ENCODE measurements around the gene CYFIP2.
"Not testable (repeated sequence)": the region's sequence is repeated elsewhere in the genome, so short reads cannot be mapped to it uniquely, and the experiment has no call there.

The CYFIP2 gene

DNA sequence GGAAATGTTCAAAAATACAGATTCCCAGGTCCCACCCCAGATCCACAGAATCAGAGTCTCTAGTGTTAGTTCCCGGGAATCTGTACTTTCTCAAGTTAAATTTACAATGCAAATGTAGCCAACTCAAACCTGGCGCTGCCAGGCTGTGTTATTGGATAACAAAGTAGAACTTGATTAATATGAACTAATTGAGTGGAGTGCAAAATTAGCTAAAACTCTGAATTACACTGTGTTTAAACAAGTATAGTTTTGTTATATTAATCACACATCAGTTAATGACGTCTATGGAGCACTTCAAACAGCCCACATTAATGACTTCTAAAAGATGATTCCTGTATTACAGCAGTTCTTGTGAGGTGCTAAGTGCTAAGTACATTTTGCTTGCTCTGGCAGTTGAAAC, 32.4 kb upstream of the CYFIP2 start:
- H3K4me1 ChIP-seq (ENCODE audit: control insufficient read depth, insufficient read depth, low read length), result no peaks in the 10 kb centered on the region
- no peak overlapping the region for H3K27ac ChIP-seq (ENCODE audit: low read length)
- no peaks in the 10 kb centered on the region for H3K9me3 ChIP-seq (ENCODE audit: control insufficient read depth, insufficient read depth, low read length)
- WGBS (ENCODE audit: insufficient coverage, insufficient read length), result no CpG with 5 or more reads among the region's 3 CpGs
- no peaks in the 10 kb centered on the region for H3K36me3 ChIP-seq (ENCODE audit: control insufficient read depth, insufficient read depth, low read length)
- DNase-seq (ENCODE audit: low read depth, low spot score), result no peak
- no peak overlapping the region for H3K4me3 ChIP-seq (ENCODE audit: low read length)
- H3K27me3 ChIP-seq (ENCODE audit: control insufficient read depth, insufficient read depth, low read length), result no peaks in the 10 kb centered on the region

DNA sequence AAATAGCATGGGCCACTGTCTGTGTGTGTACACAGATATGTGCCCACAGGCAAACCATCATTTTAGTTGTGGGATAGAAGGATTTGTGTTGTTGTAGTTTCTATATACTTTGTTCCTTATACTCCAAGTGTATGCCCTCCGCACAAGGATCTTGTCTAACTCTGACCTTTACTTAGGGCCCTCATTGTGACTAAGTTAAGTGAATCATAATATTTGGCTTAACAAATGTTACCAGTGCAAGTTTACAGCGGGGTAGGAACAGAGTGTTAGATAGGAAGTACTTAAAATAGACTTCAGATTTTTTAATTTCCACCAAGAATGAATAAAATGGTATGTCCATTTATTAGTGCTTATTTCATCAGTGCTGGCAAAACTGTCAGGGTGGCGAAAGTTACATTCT, 29.5 kb upstream of the CYFIP2 start:
- Histone ChIP-seq H3K4me3 (ENCODE audit: low read length) (no peak overlapping the region), H3K27me3 (ENCODE audit: control insufficient read depth, insufficient read depth, low read length) (no peaks in the 10 kb centered on the region), H3K27ac (ENCODE audit: low read length) (no peak overlapping the region), H3K4me1 (ENCODE audit: control insufficient read depth, insufficient read depth, low read length) (no peaks in the 10 kb centered on the region), H3K36me3 (ENCODE audit: control insufficient read depth, insufficient read depth, low read length) (no peaks in the 10 kb centered on the region), H3K9me3 (ENCODE audit: control insufficient read depth, insufficient read depth, low read length) (no peaks in the 10 kb centered on the region)
- no peak for DNase-seq (ENCODE audit: low read depth, low spot score)
- no CpG with 5 or more reads among the region's 3 CpGs for WGBS (ENCODE audit: insufficient coverage, insufficient read length)

DNA sequence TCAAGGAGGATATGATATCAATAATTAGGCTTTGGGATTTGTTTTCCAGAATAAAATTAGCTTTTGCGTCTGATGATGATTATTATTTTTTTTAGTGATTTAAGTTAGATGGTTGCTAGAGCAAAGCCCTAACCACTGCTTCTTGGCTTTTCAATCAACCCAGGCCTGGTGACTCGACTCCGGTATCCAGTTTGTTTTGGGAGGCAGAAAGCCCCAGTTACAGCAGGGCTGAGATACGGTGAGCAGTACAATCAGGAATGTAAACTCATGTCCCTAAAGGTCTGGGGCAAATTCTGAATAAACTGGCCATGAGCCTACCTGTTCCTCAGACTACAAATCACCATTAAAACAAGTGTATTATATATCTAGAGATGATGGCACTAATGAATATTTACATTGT, 24.4 kb upstream of the CYFIP2 start:
- Histone ChIP-seq H3K4me3 (ENCODE audit: low read length) (no peak overlapping the region), H3K4me1 (ENCODE audit: control insufficient read depth, insufficient read depth, low read length) (peaks cover 2% of the 10 kb centered on the region; the same call in 1 of the 2 replicates), H3K9me3 (ENCODE audit: control insufficient read depth, insufficient read depth, low read length) (no peaks in the 10 kb centered on the region), H3K27ac (ENCODE audit: low read length) (no peak overlapping the region), H3K36me3 (ENCODE audit: control insufficient read depth, insufficient read depth, low read length) (no peaks in the 10 kb centered on the region), H3K27me3 (ENCODE audit: control insufficient read depth, insufficient read depth, low read length) (no peaks in the 10 kb centered on the region)
- 100% methylated on average over 1 of the region's 4 CpGs for WGBS (ENCODE audit: insufficient coverage, insufficient read length)
- DNase-seq (ENCODE audit: low read depth, low spot score), result no peak

DNA sequence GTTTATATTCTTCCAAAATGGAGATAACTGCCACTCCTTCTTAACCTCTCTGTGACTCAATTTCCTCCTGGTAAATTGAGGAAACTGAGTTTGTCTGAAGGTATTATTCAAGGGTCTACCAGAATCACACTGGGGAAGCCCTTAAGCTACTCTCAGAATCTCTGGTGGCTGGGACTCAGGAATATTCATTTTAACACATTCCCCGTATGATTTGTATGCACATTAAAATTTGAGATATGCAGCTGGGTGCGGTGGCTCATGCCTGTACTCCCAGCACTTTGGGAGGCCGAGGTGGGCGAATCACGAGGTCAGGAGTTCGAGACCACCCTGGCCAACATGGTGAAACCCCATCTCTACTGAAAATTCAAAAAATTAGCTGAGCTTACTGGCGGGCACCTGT, 21.2 kb upstream of the CYFIP2 start:
- not testable (repeated sequence) for H3K4me3 ChIP-seq (ENCODE audit: low read length); DNase-seq (ENCODE audit: low read depth, low spot score); H3K36me3 ChIP-seq (ENCODE audit: control insufficient read depth, insufficient read depth, low read length); H3K27me3 ChIP-seq (ENCODE audit: control insufficient read depth, insufficient read depth, low read length); H3K27ac ChIP-seq (ENCODE audit: low read length); H3K9me3 ChIP-seq (ENCODE audit: control insufficient read depth, insufficient read depth, low read length); H3K4me1 ChIP-seq (ENCODE audit: control insufficient read depth, insufficient read depth, low read length)
- no CpG with 5 or more reads among the region's 7 CpGs for WGBS (ENCODE audit: insufficient coverage, insufficient read length)

DNA sequence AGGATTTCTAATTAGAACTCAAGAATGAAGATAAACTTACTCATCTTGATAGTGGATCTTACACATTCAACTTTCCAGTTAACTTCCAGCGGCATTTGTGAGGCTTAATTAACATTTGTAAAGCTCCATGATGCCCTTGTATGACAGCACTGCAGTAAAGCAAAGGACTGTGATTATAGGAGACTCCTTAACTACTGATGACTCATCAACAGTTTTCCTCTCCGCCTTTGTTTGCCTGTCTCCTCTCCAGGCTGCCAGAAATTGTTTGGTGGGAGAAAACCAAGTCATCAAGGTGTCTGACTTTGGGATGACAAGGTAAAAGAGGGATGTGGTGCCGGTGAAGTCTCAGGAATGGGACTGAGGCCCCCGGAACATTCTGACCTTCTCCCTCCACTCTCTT, 20.4 kb upstream of the CYFIP2 start:
- no peaks in the 10 kb centered on the region for H3K27me3 ChIP-seq (ENCODE audit: control insufficient read depth, insufficient read depth, low read length)
- no CpG with 5 or more reads among the region's 4 CpGs for WGBS (ENCODE audit: insufficient coverage, insufficient read length)
- H3K4me1 ChIP-seq (ENCODE audit: control insufficient read depth, insufficient read depth, low read length), result peaks cover 2% of the 10 kb centered on the region; the same call in 1 of the 2 replicates
- no peaks in the 10 kb centered on the region for H3K9me3 ChIP-seq (ENCODE audit: control insufficient read depth, insufficient read depth, low read length)
- no peaks in the 10 kb centered on the region for H3K36me3 ChIP-seq (ENCODE audit: control insufficient read depth, insufficient read depth, low read length)
- no peak overlapping the region for H3K4me3 ChIP-seq (ENCODE audit: low read length)
- no peak overlapping the region for H3K27ac ChIP-seq (ENCODE audit: low read length)
- no peak for DNase-seq (ENCODE audit: low read depth, low spot score)

DNA sequence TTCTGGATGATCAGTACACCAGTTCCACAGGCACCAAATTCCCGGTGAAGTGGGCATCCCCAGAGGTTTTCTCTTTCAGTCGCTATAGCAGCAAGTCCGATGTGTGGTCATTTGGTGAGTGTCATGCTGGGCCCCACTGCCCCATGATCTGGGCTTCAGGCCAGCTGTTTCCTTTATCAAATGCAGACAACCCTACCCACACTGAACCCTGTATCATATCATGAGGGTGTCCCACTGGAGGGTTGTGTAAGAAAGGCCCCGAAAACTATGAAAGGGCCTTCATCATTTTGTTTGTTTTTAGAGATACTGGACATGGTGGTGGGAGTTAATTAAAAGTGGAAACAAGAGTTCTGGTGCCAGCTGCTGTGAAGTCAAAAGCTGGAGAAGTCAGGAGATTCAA, 20.0 kb upstream of the CYFIP2 start:
- Histone ChIP-seq H3K4me1 (ENCODE audit: control insufficient read depth, insufficient read depth, low read length) (peaks cover 2% of the 10 kb centered on the region; the same call in 1 of the 2 replicates), H3K27me3 (ENCODE audit: control insufficient read depth, insufficient read depth, low read length) (no peaks in the 10 kb centered on the region), H3K27ac (ENCODE audit: low read length) (no peak overlapping the region), H3K36me3 (ENCODE audit: control insufficient read depth, insufficient read depth, low read length) (no peaks in the 10 kb centered on the region), H3K9me3 (ENCODE audit: control insufficient read depth, insufficient read depth, low read length) (no peaks in the 10 kb centered on the region), H3K4me3 (ENCODE audit: low read length) (no peak overlapping the region)
- DNase-seq (ENCODE audit: low read depth, low spot score), result no peak
- WGBS (ENCODE audit: insufficient coverage, insufficient read length), result no CpG with 5 or more reads among the region's 4 CpGs

DNA sequence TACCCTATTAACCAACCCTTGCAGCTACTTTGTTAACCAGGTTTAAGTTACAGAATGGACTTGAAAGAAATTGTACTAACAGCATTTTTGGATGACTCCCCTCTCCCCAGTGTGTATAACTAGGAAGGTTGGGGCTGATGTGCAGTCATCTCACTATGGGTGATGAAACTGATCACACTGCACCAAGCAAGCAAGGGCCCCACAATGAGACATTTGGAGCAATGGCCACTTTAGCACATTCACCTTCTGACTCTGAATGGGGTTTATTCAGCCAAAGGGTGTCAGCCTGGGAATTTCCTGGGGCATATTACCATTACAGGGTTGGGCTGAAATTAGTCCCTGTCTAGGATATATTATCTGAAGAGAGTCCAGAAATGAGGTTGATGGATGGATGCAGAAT, 18.7 kb upstream of the CYFIP2 start:
- H3K27ac ChIP-seq (ENCODE audit: low read length), result no peak overlapping the region
- H3K4me1 ChIP-seq (ENCODE audit: control insufficient read depth, insufficient read depth, low read length), result peaks cover 2% of the 10 kb centered on the region; the same call in 1 of the 2 replicates
- H3K27me3 ChIP-seq (ENCODE audit: control insufficient read depth, insufficient read depth, low read length), result no peaks in the 10 kb centered on the region
- no peak overlapping the region for H3K4me3 ChIP-seq (ENCODE audit: low read length)
- H3K9me3 ChIP-seq (ENCODE audit: control insufficient read depth, insufficient read depth, low read length), result no peaks in the 10 kb centered on the region
- no peak for DNase-seq (ENCODE audit: low read depth, low spot score)
- H3K36me3 ChIP-seq (ENCODE audit: control insufficient read depth, insufficient read depth, low read length), result no peaks in the 10 kb centered on the region

DNA sequence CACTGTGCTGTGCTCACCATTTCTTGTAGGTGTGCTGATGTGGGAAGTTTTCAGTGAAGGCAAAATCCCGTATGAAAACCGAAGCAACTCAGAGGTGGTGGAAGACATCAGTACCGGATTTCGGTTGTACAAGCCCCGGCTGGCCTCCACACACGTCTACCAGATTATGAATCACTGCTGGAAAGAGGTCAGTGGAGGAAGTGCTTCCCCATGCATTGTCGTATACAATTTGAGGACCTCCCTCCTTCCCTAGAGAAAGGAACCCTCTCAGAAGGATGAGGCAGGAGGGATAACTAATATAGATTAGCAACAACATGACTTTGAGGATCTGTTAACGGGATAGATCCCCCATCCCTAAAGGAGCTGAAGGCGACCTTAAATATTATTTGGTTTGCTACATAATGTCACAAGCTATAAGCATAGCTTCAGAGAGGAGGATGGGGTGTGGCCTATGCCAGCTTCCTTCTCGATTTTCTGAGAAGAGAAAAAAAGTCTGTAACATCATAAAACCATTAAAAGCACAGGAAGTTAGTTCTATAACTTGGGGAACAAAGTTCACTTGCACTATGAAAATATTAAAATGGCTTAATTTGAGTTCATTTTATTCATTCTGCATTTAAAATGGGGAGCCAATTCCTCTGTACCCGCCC, 17.0 kb upstream of the CYFIP2 start:
- Histone ChIP-seq H3K4me1 (ENCODE audit: control insufficient read depth, insufficient read depth, low read length) (peaks cover 2% of the 10 kb centered on the region; the same call in 1 of the 2 replicates), H3K27me3 (ENCODE audit: control insufficient read depth, insufficient read depth, low read length) (no peaks in the 10 kb centered on the region), H3K9me3 (ENCODE audit: control insufficient read depth, insufficient read depth, low read length) (no peaks in the 10 kb centered on the region), H3K27ac (ENCODE audit: low read length) (no peak overlapping the region), H3K4me3 (ENCODE audit: low read length) (no peak overlapping the region), H3K36me3 (ENCODE audit: control insufficient read depth, insufficient read depth, low read length) (no peaks in the 10 kb centered on the region)
- no peak for DNase-seq (ENCODE audit: low read depth, low spot score)
- WGBS (ENCODE audit: insufficient coverage, insufficient read length), result no CpG with 5 or more reads among the region's 11 CpGs

DNA sequence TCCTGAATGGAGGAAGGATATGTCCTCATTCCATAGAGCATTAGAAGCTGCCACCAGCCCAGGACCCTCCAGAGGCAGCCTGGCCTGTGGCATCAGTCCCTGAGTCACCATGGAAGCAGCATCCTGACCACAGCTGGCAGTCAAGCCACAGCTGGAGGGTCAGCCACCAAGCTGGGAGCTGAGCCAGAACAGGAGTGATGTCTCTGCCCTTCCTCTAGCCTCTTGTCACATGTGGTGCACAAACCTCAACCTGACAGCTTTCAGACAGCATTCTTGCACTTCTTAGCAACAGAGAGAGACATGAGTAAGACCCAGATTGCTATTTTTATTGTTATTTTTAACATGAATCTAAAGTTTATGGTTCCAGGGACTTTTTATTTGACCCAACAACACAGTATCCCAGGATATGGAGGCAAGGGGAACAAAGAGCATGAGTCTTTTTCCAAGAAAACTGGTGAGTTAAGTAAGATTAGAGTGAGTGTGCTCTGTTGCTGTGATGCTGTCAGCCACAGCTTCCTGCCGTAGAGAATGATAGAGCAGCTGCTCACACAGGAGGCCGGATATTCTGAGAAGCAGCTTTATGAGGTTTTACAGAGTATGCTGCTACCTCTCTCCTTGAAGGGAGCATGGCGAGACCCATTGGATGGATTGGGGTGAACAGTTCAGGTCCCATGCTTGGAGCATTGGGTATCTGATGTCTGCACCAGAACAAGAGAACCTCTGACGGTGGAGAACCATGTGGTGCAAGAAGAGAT, 13.0 kb upstream of the CYFIP2 start:
- no peak overlapping the region for H3K4me3 ChIP-seq (ENCODE audit: low read length)
- no peaks in the 10 kb centered on the region for H3K4me1 ChIP-seq (ENCODE audit: control insufficient read depth, insufficient read depth, low read length)
- WGBS (ENCODE audit: insufficient coverage, insufficient read length), result no CpG with 5 or more reads among the region's 4 CpGs
- no peak overlapping the region for H3K27ac ChIP-seq (ENCODE audit: low read length)
- no peak for DNase-seq (ENCODE audit: low read depth, low spot score)
- no peaks in the 10 kb centered on the region for H3K9me3 ChIP-seq (ENCODE audit: control insufficient read depth, insufficient read depth, low read length)
- H3K27me3 ChIP-seq (ENCODE audit: control insufficient read depth, insufficient read depth, low read length), result no peaks in the 10 kb centered on the region
- H3K36me3 ChIP-seq (ENCODE audit: control insufficient read depth, insufficient read depth, low read length), result no peaks in the 10 kb centered on the region

DNA sequence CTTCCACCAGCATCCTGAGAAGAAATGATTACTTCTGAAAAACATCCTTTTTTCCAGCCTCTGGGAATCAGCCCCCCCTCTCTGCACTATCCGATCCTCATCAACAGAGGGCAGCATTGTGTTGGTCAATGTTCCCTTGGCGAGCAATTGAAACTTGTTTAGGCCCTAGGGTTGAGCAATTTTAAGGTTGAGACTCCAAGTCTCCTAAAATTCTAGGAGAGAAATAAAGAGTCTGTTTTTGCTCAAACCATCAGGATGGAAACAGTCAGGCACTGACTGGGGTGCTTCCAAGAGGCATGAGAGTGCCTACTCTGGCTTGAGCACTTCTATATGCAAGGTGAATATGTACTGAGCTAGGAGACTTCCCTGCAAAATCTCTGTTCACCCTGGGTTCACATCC, 12.4 kb upstream of the CYFIP2 start:
- no peaks in the 10 kb centered on the region for H3K4me1 ChIP-seq (ENCODE audit: control insufficient read depth, insufficient read depth, low read length)
- no peaks in the 10 kb centered on the region for H3K27me3 ChIP-seq (ENCODE audit: control insufficient read depth, insufficient read depth, low read length)
- H3K9me3 ChIP-seq (ENCODE audit: control insufficient read depth, insufficient read depth, low read length), result no peaks in the 10 kb centered on the region
- no peak for DNase-seq (ENCODE audit: low read depth, low spot score)
- WGBS (ENCODE audit: insufficient coverage, insufficient read length), result no CpG with 5 or more reads among the region's 2 CpGs
- no peak overlapping the region for H3K4me3 ChIP-seq (ENCODE audit: low read length)
- H3K27ac ChIP-seq (ENCODE audit: low read length), result no peak overlapping the region
- no peaks in the 10 kb centered on the region for H3K36me3 ChIP-seq (ENCODE audit: control insufficient read depth, insufficient read depth, low read length)

DNA sequence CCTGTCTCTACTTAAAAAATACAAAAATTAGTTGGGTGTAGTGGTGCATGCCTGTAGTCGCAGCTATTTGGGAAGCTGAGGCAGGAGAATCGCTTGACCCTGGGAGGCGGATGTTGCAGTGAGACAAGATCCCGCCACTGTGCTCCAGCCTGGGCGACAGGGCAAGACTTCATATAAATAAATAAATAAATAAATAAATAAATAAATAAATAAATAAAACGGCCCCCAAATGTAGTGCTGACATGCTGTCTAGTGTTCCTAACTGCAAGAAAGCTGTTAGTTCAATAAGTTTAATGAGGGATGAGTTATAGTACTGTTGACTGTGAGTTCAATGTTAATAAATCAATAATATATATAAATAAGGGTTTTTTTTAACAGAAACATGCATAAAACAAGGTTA, 7.5 kb upstream of the CYFIP2 start:
- DNase-seq (ENCODE audit: low read depth, low spot score), result no peak
- Histone ChIP-seq H3K36me3 (ENCODE audit: control insufficient read depth, insufficient read depth, low read length) (no peaks in the 10 kb centered on the region), H3K27ac (ENCODE audit: low read length) (no peak overlapping the region), H3K4me1 (ENCODE audit: control insufficient read depth, insufficient read depth, low read length) (no peaks in the 10 kb centered on the region), H3K27me3 (ENCODE audit: control insufficient read depth, insufficient read depth, low read length) (no peaks in the 10 kb centered on the region), H3K4me3 (ENCODE audit: low read length) (no peak overlapping the region), H3K9me3 (ENCODE audit: control insufficient read depth, insufficient read depth, low read length) (no peaks in the 10 kb centered on the region)
- WGBS (ENCODE audit: insufficient coverage, insufficient read length), result no CpG with 5 or more reads among the region's 6 CpGs

All from iPS DF 6.9 (cell line).